HEK293T (cell line): ENCODE measurements around the gene FAM120B.

Experiments used
- BHLHE40 ChIP-seq: fragments of 450-650 bp; IDR thresholded peaks from 2 replicates; pipeline ENCODE4 v1.6.1; 2016; ENCODE audit warnings: mild to moderate bottlenecking, moderate library complexity, borderline replicate concordance
- FOXA1 ChIP-seq: fragments of 450-650 bp; IDR thresholded peaks from 2 replicates; pipeline ENCODE4 v1.6.1; 2016; ENCODE audit warnings: mild to moderate bottlenecking
- FOXK2 ChIP-seq: fragments of 450-650 bp; IDR thresholded peaks from 2 replicates; pipeline ENCODE4 v1.6.1; 2016; ENCODE audit warnings: mild to moderate bottlenecking
- FOXM1 ChIP-seq: fragments of 450-650 bp; IDR thresholded peaks from 2 replicates; pipeline ENCODE4 v1.6.1; 2017; ENCODE audit warnings: mild to moderate bottlenecking, borderline replicate concordance
- HDGF ChIP-seq: fragments of 450-650 bp; IDR thresholded peaks from 2 replicates; pipeline ENCODE4 v1.6.1; 2017; ENCODE audit warnings: antibody characterized with exemption, borderline replicate concordance
- L3MBTL2 ChIP-seq: fragments of 450-650 bp; conservative IDR thresholded peaks from 2 replicates; pipeline ENCODE4 v1.6.1; 2016; ENCODE audit warnings: mild to moderate bottlenecking
- LEF1 ChIP-seq: fragments of 450-650 bp; IDR thresholded peaks from 2 replicates; pipeline ENCODE4 v1.6.1; 2017; ENCODE audit warnings: mild to moderate bottlenecking, borderline replicate concordance
- NFRKB ChIP-seq: fragments of 450-650 bp; IDR thresholded peaks from 2 replicates; pipeline ENCODE4 v1.6.1; 2016; ENCODE audit warnings: mild to moderate bottlenecking, moderate library complexity
- SP1 ChIP-seq: fragments of 450-650 bp; IDR thresholded peaks from 2 replicates; pipeline ENCODE4 v1.6.1; 2017
- SUZ12 ChIP-seq: fragments of 450-650 bp; IDR thresholded peaks from 2 replicates; pipeline ENCODE4 v1.6.1; 2016; ENCODE audit warnings: mild to moderate bottlenecking
- TARDBP ChIP-seq: fragments of 450-650 bp; IDR thresholded peaks from 2 replicates; pipeline ENCODE4 v1.6.1; 2016
- ZNF384 ChIP-seq: fragments of 450-650 bp; IDR thresholded peaks from 2 replicates; pipeline ENCODE4 v1.6.1; 2016

- TF ChIP-seq FOXA1, result no peak
- no peak for TF ChIP-seq L3MBTL2
- no peak for TF ChIP-seq TARDBP
- no peak for TF ChIP-seq BHLHE40
- TF ChIP-seq SP1, result no peak
- TF ChIP-seq ZNF384, result no peak
- TF ChIP-seq FOXK2, result no peak
- no peak for TF ChIP-seq HDGF
- TF ChIP-seq SUZ12, result no peak
- TF ChIP-seq NFRKB, result no peak
- no peak for TF ChIP-seq FOXM1
- no peak for TF ChIP-seq LEF1
Observed at GRCh38 chr6:170385506-170385905, 78.9 kb downstream of the FAM120B start.
